Motor neuron (in vitro differentiated cells): Measurements from ENCODE around the gene GRIK2. TPM values are rescaled to one million over a fixed set of nuclear protein-coding genes. Genes with fewer than 3 reads are reported as not detected.

Experiments used
- ATAC-seq, 8 experiments: fragments of 200-7000 bp; cut with Tn5 transposase; replicated peaks in 6 of 8; 2 replicates each; pipeline ENCODE4 v1.8.0; 2021; ENCODE audit warnings: mild to moderate bottlenecking in 8 of 8, moderate library complexity in 8 of 8
- H3K27ac ChIP-seq, 2 donors: fragments of 250-450 bp; sonication (Bioruptor Pico); 2 replicates each; pipeline ENCODE4 v1.9.0; 2021; ENCODE audit warnings: antibody characterized with exemption in 2 of 2, mild to moderate bottlenecking in 2 of 2, moderate library complexity in 1 of 2
- H3K4me1 ChIP-seq, 2 donors: fragments of 250-450 bp; sonication (Bioruptor Pico); replicated peaks in 1 of 2; 2 replicates each; pipeline ENCODE4 v1.6.1; 2021; ENCODE audit warnings: antibody characterized with exemption in 2 of 2, mild to moderate bottlenecking in 2 of 2, moderate library complexity in 1 of 2
- H3K4me3 ChIP-seq, 5 donors: fragments of 250-450 bp; sonication (Bioruptor Pico); 2 replicates each; pipeline ENCODE4 v1.9.0; 2021; ENCODE audit warnings: antibody characterized with exemption in 5 of 5, mild to moderate bottlenecking in 5 of 5, moderate library complexity in 4 of 5
- WGBS, 10 experiments: fragments of 450-650 bp; shearing (Covaris generic); methylation state at CpG; one replicate each; pipeline ENCODE4 v1.0.0; 2022; 5-methylcytosine and 5-hydroxymethylcytosine counted together
- in situ Hi-C, 9 experiments: fragments of 400-800 bp; cut with MboI; loops; one replicate each; pipeline ENCODE4 v1.15.0; 2021; ENCODE audit warnings: low sequenced_read_pairs in 9 of 9, low pct_unique_long_range_greater_than_20kb in 2 of 9; ENCODE audit not compliant: unreplicated experiment in 9 of 9
- total RNA-seq, 8 experiments: library from RNA; unstranded; fragments of 300-600 nt; gene quantifications; 2 replicates each; pipeline versions ENCODE4 v1.2.3 to v1.2.4, GENCODE V29; 2022

GRIK2 gene
- total RNA-seq, 8 experiments from 2014 or later: 1.9 to 27.1 (median 10.6) TPM

DNA sequence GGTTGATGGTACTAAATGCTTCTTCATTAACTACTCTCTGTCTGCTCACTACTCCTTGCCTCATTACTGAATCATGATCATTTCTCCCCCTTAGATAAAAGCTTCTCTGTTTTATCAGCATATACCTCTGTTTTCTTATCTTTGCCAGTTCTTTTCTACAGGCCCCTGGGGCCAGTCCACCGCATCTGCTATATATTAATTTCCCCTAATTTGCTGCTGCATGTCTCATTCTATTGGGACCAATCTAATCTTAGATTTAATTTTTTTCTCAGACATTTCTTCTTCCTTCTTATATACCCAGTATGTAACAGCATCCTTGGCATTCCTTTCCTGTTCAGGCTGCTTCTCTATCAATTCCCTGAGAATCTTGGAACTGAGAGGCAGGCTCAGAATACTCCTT lies 51.2 kb downstream of the GRIK2 start:
- 25 to 100% (median 100%) methylated on average over 1 of the region's 1 CpG; no CpG with 5 or more reads in 2 of the 10 experiments for WGBS, 10 experiments
- ATAC-seq: no peak
- Histone ChIP-seq H3K27ac (no peak overlapping the region), H3K4me1 (no peaks in the 10 kb centered on the region), H3K4me3 (no peak overlapping the region)
- in situ Hi-C loops: no loop called here

DNA sequence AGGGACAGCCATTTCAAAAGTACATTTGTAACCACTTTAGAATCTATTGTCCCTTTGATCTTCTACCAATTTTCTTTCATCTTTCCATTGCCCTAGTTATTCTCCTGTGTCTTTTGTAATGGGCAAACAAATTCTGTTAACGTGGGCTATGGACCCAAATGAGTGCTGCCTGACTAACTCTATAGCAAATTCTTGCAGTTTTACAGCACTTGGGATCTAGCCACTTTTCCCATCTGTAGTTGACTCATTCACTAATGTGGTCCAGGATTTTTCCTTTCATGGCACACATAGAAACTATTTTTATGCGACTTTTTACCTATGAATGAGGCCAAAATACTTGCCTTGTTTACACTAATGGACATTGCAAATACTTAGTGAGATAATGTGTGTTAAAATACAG lies 52.0 kb downstream of the GRIK2 start:
- H3K4me3 ChIP-seq: no peak overlapping the region
- H3K4me1 ChIP-seq: no peaks in the 10 kb centered on the region
- H3K27ac ChIP-seq: no peak overlapping the region
- in situ Hi-C loops: no loop called here
- ATAC-seq: no peak
- 0 to 93% (median 71%) methylated on average over 1 to 2 of the region's 2 CpGs for WGBS, 10 experiments

DNA sequence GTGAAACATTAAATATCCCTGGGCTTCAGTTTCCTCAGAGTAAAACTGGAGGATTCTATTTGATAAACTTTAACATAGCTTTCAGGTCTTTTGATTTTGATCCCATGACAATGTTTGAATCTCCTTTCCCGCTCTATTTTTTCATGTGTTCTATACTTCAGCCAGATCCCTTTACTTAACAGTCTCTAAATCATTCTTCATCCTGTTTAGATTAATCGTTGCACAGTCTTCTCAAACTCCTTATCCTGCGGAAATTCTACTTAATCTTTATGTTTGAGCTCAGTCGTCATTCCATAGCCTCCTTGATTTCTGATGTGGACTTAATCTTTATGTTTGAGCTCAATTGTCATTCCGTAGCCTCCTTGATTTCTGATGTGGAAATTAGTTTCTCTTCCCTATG lies 57.4 kb downstream of the GRIK2 start:
- in situ Hi-C loops: no loop called here
- no peak for ATAC-seq
- WGBS, 10 experiments: 20 to 97% (median 88%) methylated on average over 2 to 5 of the region's 5 CpGs
- Histone ChIP-seq H3K27ac (no peak overlapping the region), H3K4me1 (peaks cover 0 to 8% of the 10 kb centered on the region in 2 donors), H3K4me3 (no peak overlapping the region)

DNA sequence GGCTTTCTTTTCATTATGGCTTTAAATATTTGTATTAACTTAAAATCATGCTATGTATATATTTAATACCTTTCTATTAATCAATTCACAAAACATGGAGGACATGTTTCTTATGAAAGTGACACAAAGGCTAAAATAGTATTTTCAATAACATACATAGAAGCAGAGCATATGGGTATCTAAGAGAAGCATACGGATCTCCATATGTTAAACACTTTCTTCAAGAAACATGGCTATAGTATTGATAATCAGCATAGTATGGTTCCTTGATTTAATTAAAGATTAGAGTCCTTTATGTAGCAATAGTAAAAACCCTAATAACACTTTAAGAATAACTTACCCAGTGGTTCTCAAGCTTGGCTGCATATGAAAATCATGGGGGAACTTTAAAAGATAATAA lies 58.5 kb downstream of the GRIK2 start:
- ATAC-seq: no peak
- Histone ChIP-seq H3K4me1 (peaks cover 0 to 8% of the 10 kb centered on the region in 2 donors), H3K4me3 (no peak overlapping the region), H3K27ac (no peak overlapping the region)
- in situ Hi-C loops: no loop called here
- 56 to 100% (median 90%) methylated on average over 1 of the region's 1 CpG; no CpG with 5 or more reads in 2 of the 10 experiments for whole genome bisulfite sequencing, 10 experiments

DNA sequence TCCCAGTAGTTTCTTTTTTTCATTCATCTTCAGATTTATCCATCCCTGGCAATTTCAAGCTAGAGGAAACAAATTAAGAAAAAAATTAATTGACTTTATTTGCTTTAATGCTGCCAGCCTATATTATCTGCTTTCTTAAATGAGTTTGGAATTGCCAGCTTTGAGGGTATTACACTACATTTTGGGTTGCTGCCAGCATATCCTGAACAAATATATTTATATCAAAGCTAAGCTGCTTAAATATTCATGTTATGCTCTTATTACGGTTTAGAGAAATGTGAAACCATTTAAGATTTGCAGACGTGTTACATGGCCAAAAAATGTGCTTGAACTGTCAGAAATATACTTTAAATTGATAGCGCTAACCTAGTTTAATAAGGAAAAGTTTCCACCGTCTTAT lies 59.7 kb downstream of the GRIK2 start:
- no peak overlapping the region for H3K27ac ChIP-seq
- no peak overlapping the region for H3K4me3 ChIP-seq
- WGBS, 10 experiments: 37 to 100% (median 94%) methylated on average over 1 to 4 of the region's 4 CpGs; no CpG with 5 or more reads in 1 of the 10 experiments
- peaks cover 0 to 8% of the 10 kb centered on the region in 2 donors for H3K4me1 ChIP-seq
- ATAC-seq: no peak
- in situ Hi-C loops: no loop called here

DNA sequence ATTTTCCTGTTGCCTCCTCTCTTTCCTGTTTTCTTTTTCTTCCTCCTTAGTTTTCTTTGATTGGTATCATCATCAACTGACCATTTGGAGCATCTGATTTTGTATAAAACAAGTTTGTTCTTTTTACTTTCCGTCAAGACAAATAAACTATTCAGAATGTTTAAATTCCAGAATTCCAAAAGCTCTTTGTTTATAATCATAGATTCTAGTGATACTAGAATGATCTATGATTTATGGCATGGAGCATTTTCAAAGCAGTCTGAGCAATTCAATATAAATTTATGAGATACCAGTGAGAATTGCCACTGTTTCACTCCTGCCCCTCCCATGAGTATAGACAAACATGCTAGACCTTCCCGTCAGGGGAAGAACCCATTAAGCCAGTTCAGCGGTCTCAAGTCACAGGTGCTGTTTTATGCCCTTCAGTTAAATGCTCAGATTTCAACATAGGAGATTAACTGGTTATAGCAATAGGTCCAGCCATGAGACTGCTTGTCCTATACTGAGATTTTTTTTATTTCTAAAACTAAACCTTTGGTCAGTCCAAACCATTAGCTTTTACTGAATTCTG lies 60.7 kb downstream of the GRIK2 start:
- peak in 5 of 8 experiments; percentile 35 to 83 (median 71) for ATAC-seq
- H3K4me1 ChIP-seq: peaks cover 0 to 8% of the 10 kb centered on the region in 2 donors
- in situ Hi-C loops: no loop called here
- 53 to 100% (median 79%) methylated on average over 1 to 3 of the region's 3 CpGs; no CpG with 5 or more reads in 2 of the 10 experiments for WGBS, 10 experiments
- no peak overlapping the region for H3K27ac ChIP-seq
- no peak overlapping the region for H3K4me3 ChIP-seq

DNA sequence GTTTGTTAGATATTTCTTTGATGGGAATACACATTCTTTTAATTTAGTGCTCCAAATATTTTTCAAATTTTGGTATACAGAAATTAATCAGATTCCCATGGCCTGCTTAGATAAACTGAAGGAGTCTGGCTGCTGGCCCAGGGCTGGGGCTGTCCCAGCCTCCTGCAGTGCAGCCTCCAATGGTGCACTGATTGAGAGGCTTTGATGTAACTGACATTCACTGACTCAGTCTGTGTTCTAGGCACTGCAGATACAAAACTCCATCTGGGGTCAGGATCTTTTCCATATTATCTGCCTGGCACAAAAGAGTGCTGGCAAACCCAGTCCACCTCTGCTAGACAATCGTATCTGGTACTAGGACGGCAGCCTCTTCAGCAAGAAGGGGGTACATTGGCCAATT lies 64.8 kb downstream of the GRIK2 start:
- Histone ChIP-seq H3K4me1 (peaks cover 0 to 8% of the 10 kb centered on the region in 2 donors), H3K4me3 (no peak overlapping the region), H3K27ac (no peak overlapping the region)
- 0 to 100% (median 89%) methylated on average over 1 to 2 of the region's 2 CpGs; no CpG with 5 or more reads in 5 of the 10 experiments for WGBS, 10 experiments
- ATAC-seq: no peak
- in situ Hi-C loops: no loop called here

DNA sequence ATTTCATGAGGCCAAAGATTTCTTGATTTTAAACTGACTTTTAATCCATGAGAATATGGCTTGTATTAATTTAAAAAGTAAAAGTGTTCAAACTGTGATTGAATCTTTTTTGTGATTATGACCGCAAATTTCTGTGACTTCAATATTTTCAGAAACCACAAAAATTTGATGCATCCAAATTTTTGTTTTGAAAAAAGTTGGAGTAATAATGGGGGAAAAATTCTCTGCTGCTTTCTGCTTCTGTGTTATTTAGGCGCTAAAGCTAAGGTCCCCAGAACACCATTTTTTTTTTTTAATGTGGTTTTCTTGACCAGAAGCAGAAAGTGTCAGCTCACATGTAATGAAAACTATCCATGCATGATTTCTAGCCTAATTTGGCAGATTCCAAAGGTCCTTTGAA lies 65.3 kb downstream of the GRIK2 start:
- no peak overlapping the region for H3K27ac ChIP-seq
- no peak overlapping the region for H3K4me3 ChIP-seq
- WGBS, 10 experiments: 0 to 100% (median 86%) methylated on average over 1 to 2 of the region's 2 CpGs; no CpG with 5 or more reads in 1 of the 10 experiments
- ATAC-seq: no peak
- H3K4me1 ChIP-seq: peaks cover 0 to 8% of the 10 kb centered on the region in 2 donors
- in situ Hi-C loops: no loop called here

DNA sequence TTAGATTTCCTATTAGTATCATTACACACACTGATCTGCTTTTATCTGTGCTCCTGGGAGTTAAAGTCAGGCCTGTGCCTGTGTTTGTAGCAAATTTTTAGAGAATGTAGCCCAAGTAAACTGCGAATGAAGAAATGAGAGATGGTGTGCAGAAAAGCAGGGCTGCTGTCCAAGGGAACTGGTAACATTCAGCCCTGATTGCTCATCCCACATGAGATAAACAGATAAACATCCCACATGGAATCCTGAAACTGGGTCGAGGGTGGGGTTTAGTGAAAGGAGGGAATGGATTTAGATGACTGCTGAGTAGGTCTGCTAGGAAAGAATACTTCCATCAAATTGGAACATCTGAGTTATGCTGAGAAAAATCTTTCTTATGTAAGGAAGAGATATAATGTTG lies 69.1 kb downstream of the GRIK2 start:
- no peak for ATAC-seq
- in situ Hi-C loops: no loop called here
- no peak overlapping the region for H3K27ac ChIP-seq
- no peaks in the 10 kb centered on the region for H3K4me1 ChIP-seq
- 0 to 100% (median 83%) methylated on average over 1 to 2 of the region's 2 CpGs; no CpG with 5 or more reads in 1 of the 10 experiments for WGBS, 10 experiments
- no peak overlapping the region for H3K4me3 ChIP-seq

DNA sequence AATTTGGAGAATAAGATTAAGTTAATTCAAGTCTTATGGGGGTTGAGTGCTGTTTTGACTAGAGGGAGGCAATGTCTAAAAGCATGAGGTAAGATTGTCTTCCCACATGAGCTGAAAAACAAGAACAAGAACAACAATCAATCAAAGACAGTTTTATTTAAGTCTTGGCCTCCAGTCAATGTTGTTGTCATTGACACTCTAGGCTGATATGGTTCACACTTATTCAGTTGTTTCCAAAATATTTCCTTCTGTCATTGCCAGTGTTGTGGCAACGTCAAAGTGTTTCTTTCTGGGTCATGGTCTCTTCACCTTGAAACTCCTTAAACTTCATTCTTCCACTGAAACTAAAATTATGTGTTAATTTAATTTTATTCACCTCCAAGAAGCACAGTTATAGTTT lies 72.4 kb downstream of the GRIK2 start:
- Histone ChIP-seq H3K4me3 (no peak overlapping the region), H3K27ac (no peak overlapping the region), H3K4me1 (no peaks in the 10 kb centered on the region)
- in situ Hi-C loops: no loop called here
- ATAC-seq: no peak
- 0 to 100% (median 86%) methylated on average over 1 of the region's 1 CpG; no CpG with 5 or more reads in 1 of the 10 experiments for WGBS, 10 experiments

DNA sequence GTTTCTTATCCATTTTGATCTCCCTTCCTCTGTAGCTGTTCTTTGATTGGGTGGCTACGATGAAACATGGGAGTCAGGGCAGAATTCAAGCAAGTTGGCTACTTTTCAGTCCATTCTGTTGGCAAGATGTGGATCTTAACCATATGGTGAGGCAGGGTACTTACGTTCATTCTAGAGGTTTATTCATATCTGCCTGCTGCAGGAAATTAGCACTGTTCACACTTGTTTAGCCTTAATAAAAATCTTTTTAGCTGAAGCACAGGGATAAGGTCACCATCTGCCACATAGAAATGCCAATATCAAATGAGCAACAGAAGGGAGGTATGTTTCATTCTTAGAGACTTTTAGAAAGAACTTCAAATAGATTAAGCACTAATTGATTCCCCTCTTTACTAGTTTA lies 83.9 kb downstream of the GRIK2 start:
- ATAC-seq: peak in 1 of 8 experiments; percentile 21
- Histone ChIP-seq H3K4me3 (no peak overlapping the region), H3K4me1 (peaks cover 0 to 15% of the 10 kb centered on the region in 2 donors), H3K27ac (no peak overlapping the region)
- in situ Hi-C loops: no loop called here
- 23 to 89% (median 58%) methylated on average over 1 to 2 of the region's 2 CpGs; no CpG with 5 or more reads in 5 of the 10 experiments for WGBS, 10 experiments

DNA sequence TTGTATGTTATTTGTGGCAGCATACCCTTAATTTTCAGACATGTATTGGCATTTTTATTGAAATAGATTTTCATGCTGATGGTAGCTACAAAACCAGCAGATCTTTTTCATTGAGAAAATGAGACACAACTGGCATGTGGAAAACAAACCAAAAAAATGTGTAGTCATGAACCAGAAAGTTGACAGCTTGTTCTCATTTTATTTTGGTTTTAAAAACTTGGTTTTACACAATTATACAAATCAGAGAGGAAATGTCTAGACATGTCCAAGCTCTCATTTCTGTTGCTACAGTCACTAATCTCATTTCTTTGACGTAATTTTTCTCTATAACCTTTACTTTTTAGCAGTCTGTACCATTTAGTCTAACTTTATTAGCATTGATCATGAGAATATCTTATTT lies 85.4 kb downstream of the GRIK2 start:
- ATAC-seq: no peak
- in situ Hi-C loops: no loop called here
- 50 to 100% (median 83%) methylated on average over 1 of the region's 1 CpG; no CpG with 5 or more reads in 1 of the 10 experiments for WGBS, 10 experiments

DNA sequence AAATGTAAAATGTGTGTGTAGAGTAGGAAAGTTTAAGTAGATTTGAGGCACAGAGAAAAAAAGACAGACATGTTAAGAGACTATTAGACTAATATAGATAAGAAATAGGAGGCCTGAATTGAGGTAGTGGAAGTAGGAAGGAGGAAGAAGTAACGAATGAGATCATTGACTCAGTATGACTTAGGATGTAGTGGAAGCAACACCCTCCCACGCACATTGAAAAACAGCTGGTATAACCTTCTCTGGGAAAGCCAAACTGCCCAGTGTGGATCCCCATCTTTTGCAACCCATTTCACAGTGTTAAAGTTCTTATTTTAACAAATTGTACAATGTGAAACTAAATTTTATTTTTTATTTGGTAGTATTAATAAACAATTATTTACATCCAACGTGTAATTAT lies 89.1 kb downstream of the GRIK2 start:
- H3K27ac ChIP-seq: no peak overlapping the region
- no peak for ATAC-seq
- peaks cover 0 to 13% of the 10 kb centered on the region in 2 donors for H3K4me1 ChIP-seq
- in situ Hi-C loops: no loop called here
- 38 to 100% (median 79%) methylated on average over 2 to 3 of the region's 3 CpGs; no CpG with 5 or more reads in 1 of the 10 experiments for WGBS, 10 experiments
- no peak overlapping the region for H3K4me3 ChIP-seq

More for the DNA sequence above, 85.4 kb downstream of the GRIK2 start:
- Histone ChIP-seq H3K4me1 (peaks cover 0 to 15% of the 10 kb centered on the region in 2 donors), H3K4me3 (no peak overlapping the region), H3K27ac (no peak overlapping the region)

DNA sequence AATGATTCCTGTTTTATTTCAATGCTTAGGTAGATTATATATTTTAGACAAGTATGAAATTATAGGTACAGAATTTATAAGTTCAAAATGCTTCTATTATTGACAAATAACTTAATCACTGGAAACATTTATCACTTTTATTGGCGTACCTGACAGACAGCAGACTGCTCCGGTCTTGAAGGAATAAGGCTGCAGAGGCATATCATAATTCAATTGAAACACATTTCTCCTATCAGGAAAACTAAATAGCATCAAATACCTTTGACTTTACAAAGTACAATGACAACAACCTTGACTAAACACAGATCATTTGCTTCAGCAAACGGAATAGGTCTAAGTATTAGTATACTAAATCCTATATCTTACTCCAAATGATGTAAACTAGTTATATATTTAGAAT lies 91.3 kb downstream of the GRIK2 start:
- Histone ChIP-seq H3K27ac (no peak overlapping the region), H3K4me3 (no peak overlapping the region), H3K4me1 (peaks cover 0 to 10% of the 10 kb centered on the region in 2 donors)
- in situ Hi-C loops: no loop called here
- 0 to 100% (median 82%) methylated on average over 1 to 3 of the region's 3 CpGs for WGBS, 10 experiments
- ATAC-seq: peak in 4 of 8 experiments; percentile 39 to 84 (median 72)
